ENCODE measurements around the gene MAP4K4. TPM values are rescaled to one million over a fixed set of nuclear protein-coding genes. Genes with fewer than 3 reads are reported as not detected.

The MAP4K4 gene
- total RNA-seq, 1 experiment from 2014 or later = 136 TPM

DNA sequence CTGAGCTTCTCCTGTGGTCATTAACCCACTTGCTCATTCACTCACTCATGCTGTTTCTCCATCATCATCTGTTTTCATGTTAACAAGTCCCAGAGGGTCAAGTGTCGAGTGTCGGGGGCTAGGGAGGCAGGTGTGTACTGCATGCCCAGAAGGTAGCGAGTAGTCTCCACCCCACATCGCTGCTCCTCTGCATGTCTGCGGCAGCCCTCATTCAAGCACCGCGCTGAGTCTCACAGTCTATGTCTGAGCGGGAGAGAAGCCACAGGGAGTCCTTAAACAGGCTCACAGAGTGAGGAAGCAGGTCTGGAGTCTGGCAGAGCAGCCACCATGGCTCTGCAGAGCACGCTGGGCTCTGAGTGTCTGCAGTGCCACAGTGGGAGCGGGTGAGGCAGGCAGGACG is 172.9 kb downstream of the MAP4K4 start:
- no peaks in the 10 kb centered on the region for H3K27me3 Mint-ChIP-seq (ENCODE audit: unreplicated experiment)
- no peak overlapping the region for H3K27ac Mint-ChIP-seq (ENCODE audit: unreplicated experiment)
- TF ChIP-seq, protein P1, sequence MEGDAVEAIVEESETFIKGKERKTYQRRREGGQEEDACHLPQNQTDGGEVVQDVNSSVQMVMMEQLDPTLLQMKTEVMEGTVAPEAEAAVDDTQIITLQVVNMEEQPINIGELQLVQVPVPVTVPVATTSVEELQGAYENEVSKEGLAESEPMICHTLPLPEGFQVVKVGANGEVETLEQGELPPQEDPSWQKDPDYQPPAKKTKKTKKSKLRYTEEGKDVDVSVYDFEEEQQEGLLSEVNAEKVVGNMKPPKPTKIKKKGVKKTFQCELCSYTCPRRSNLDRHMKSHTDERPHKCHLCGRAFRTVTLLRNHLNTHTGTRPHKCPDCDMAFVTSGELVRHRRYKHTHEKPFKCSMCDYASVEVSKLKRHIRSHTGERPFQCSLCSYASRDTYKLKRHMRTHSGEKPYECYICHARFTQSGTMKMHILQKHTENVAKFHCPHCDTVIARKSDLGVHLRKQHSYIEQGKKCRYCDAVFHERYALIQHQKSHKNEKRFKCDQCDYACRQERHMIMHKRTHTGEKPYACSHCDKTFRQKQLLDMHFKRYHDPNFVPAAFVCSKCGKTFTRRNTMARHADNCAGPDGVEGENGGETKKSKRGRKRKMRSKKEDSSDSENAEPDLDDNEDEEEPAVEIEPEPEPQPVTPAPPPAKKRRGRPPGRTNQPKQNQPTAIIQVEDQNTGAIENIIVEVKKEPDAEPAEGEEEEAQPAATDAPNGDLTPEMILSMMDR (IDR thresholded peaks at IDR 0.05; ENCODE audit: unreplicated experiment) = no peak
- H3K4me3 Mint-ChIP-seq (ENCODE audit: low read depth, unreplicated experiment) = no peak overlapping the region
- DNase-seq = no peak
- no peaks in the 10 kb centered on the region for H3K4me1 Mint-ChIP-seq (ENCODE audit: low read depth, unreplicated experiment)
- H3K36me3 Mint-ChIP-seq (ENCODE audit: insufficient read depth, unreplicated experiment) = peaks cover 48% of the 10 kb centered on the region
- CTCF ChIA-PET = no interaction called here
- intact Hi-C loops (cut with micrococcal nuclease; ENCODE audit: unreplicated experiment) = no loop called here
- no TSS peak for BruUV-seq (replicated peaks)
- no peaks in the 10 kb centered on the region for H3K9me3 Mint-ChIP-seq (ENCODE audit: low read depth, unreplicated experiment)

DNA sequence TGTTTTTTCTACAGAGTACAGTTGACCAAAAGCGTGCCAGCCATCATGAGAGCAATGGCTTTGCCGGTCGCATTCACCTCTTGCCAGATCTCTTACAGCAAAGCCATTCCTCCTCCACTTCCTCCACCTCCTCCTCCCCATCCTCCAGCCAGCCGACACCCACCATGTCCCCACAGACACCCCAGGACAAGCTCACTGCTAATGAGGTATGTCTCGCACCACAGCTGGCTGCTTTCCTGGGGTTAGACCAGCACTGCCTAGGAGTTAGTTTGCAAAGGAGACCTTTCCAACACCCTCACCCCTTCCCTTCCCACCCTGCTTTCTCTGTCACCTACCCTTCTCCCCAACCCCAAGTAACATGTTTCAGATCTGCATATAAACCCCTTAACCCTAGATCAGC is 174.0 kb downstream of the MAP4K4 start:
- no TSS peak for BruUV-seq (replicated peaks)
- H3K27ac Mint-ChIP-seq (ENCODE audit: unreplicated experiment) = no peak overlapping the region
- TF ChIP-seq, protein P1 (IDR thresholded peaks at IDR 0.05; ENCODE audit: unreplicated experiment) = no peak
- no peak for DNase-seq
- no peaks in the 10 kb centered on the region for H3K27me3 Mint-ChIP-seq (ENCODE audit: unreplicated experiment)
- intact Hi-C loops (cut with micrococcal nuclease; ENCODE audit: unreplicated experiment) = no loop called here
- H3K4me3 Mint-ChIP-seq (ENCODE audit: low read depth, unreplicated experiment) = no peak overlapping the region
- CTCF ChIA-PET = no interaction called here
- no peaks in the 10 kb centered on the region for H3K4me1 Mint-ChIP-seq (ENCODE audit: low read depth, unreplicated experiment)
- no peaks in the 10 kb centered on the region for H3K9me3 Mint-ChIP-seq (ENCODE audit: low read depth, unreplicated experiment)
- peaks cover 47% of the 10 kb centered on the region for H3K36me3 Mint-ChIP-seq (ENCODE audit: insufficient read depth, unreplicated experiment)

DNA sequence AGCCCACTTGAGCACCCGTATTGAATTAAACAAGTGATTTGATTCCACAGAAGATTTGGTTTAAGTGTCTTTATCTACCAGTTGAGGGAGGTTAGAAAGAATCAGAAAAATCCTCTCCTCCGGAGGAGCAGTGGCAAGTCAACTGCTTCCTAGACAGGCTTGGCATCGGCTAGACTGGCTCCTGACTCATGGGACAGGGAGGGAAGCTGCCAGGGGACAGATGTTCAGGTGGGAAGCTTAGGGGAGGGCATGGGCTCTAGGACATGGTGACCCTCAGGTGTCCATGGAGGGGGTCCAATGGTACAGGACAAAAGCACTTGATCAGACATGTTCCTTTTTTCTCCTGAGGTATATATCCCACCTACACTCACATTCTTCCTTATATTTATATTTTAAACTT is 175.0 kb downstream of the MAP4K4 start:
- no peak overlapping the region for H3K27ac Mint-ChIP-seq (ENCODE audit: unreplicated experiment)
- intact Hi-C loops (cut with micrococcal nuclease; ENCODE audit: unreplicated experiment) = no loop called here
- H3K36me3 Mint-ChIP-seq (ENCODE audit: insufficient read depth, unreplicated experiment) = peaks cover 55% of the 10 kb centered on the region
- H3K4me3 Mint-ChIP-seq (ENCODE audit: low read depth, unreplicated experiment) = no peak overlapping the region
- TF ChIP-seq, protein P1 (IDR thresholded peaks at IDR 0.05; ENCODE audit: unreplicated experiment) = no peak
- CTCF ChIA-PET = no interaction called here
- no peaks in the 10 kb centered on the region for H3K27me3 Mint-ChIP-seq (ENCODE audit: unreplicated experiment)
- H3K4me1 Mint-ChIP-seq (ENCODE audit: low read depth, unreplicated experiment) = no peaks in the 10 kb centered on the region
- H3K9me3 Mint-ChIP-seq (ENCODE audit: low read depth, unreplicated experiment) = no peaks in the 10 kb centered on the region
- DNase-seq = no peak
- no TSS peak for BruUV-seq (replicated peaks)

DNA sequence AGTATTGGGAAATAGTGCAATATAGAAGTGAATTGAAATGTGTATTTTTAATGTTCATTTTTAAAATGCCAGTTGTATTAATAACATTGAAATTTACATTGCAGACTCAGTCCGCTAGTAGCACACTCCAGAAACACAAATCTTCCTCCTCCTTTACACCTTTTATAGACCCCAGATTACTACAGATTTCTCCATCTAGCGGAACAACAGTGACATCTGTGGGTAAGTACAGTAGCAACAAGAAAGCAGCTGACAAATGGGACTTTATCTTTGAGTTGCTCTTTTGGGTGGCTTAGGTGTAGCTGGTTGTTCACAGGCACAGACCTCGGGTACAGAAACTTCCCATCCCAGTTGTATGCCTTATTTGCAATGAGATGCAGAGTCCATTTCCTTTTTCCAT is 176.0 kb downstream of the MAP4K4 start:
- Mint-ChIP-seq H3K4me3 (ENCODE audit: low read depth, unreplicated experiment) (no peak overlapping the region), H3K27ac (ENCODE audit: unreplicated experiment) (no peak overlapping the region), H3K36me3 (ENCODE audit: insufficient read depth, unreplicated experiment) (peaks cover 56% of the 10 kb centered on the region), H3K27me3 (ENCODE audit: unreplicated experiment) (no peaks in the 10 kb centered on the region), H3K4me1 (ENCODE audit: low read depth, unreplicated experiment) (no peaks in the 10 kb centered on the region), H3K9me3 (ENCODE audit: low read depth, unreplicated experiment) (no peaks in the 10 kb centered on the region)
- intact Hi-C loops (cut with micrococcal nuclease; ENCODE audit: unreplicated experiment) = no loop called here
- CTCF ChIA-PET = interaction anchor here (1.3 kb wide), 1 partner anchor 10 kb away, joined by 3 read pairs; no protein-coding TSS in a partner anchor
- TF ChIP-seq, protein P1 (IDR thresholded peaks at IDR 0.05; ENCODE audit: unreplicated experiment) = no peak
- no TSS peak for BruUV-seq (replicated peaks)
- DNase-seq = no peak

Data from Calu3 (cell line).